HEK293 (cell line): ENCODE measurements around the gene CPEB2.

ENCODE experiments used
- GFI1B ChIP-seq: fragments of 450-650 bp; formaldehyde crosslinking; IDR thresholded peaks from 2 replicates; pipeline ENCODE4 v1.5.1; 2016; ENCODE audit warnings: missing biosample characterization, missing genetic modification characterization
- GLI2 ChIP-seq: fragments of 450-650 bp; formaldehyde crosslinking; IDR thresholded peaks from 2 replicates; pipeline ENCODE4; 2017; ENCODE audit warnings: missing biosample characterization, missing genetic modification characterization, low read depth, borderline replicate concordance
- HOXA7 ChIP-seq: sonication (generic); formaldehyde crosslinking; IDR thresholded peaks from 2 replicates; pipeline ENCODE4 v1.8.1; 2022; ENCODE audit warnings: missing genetic modification reagents, borderline replicate concordance
- IKZF3 ChIP-seq: fragments of 450-650 bp; IDR thresholded peaks from 2 replicates; pipeline ENCODE4 v1.5.0; 2018; ENCODE audit warnings: missing biosample characterization, mild to moderate bottlenecking, missing genetic modification characterization, moderate library complexity
- KLF8 ChIP-seq: fragments of 450-650 bp; formaldehyde crosslinking; IDR thresholded peaks from 2 replicates; pipeline ENCODE4 v1.5.1; 2016; ENCODE audit warnings: missing biosample characterization, missing genetic modification characterization
- MZF1 ChIP-seq: fragments of 450-650 bp; formaldehyde crosslinking; IDR thresholded peaks from 2 replicates; pipeline ENCODE4 v1.5.1; 2017; ENCODE audit warnings: missing biosample characterization, missing genetic modification characterization, borderline replicate concordance
- SALL2 ChIP-seq: fragments of 450-650 bp; formaldehyde crosslinking; IDR thresholded peaks from 2 replicates; pipeline ENCODE4 v1.5.0; 2017; ENCODE audit warnings: missing biosample characterization, mild to moderate bottlenecking, missing genetic modification characterization, borderline replicate concordance
- SCRT1 ChIP-seq: fragments of 450-650 bp; formaldehyde crosslinking; IDR thresholded peaks from 2 replicates; pipeline ENCODE4 v1.5.1; 2016; ENCODE audit warnings: missing biosample characterization, missing genetic modification characterization, borderline replicate concordance
- SP7 ChIP-seq: fragments of 450-650 bp; formaldehyde crosslinking; IDR thresholded peaks from 2 replicates; pipeline ENCODE4 v1.5.1; 2016; ENCODE audit warnings: missing biosample characterization, missing genetic modification characterization
- YY2 ChIP-seq: fragments of 450-650 bp; formaldehyde crosslinking; IDR thresholded peaks from 2 replicates; pipeline ENCODE4 v1.5.1; 2016; ENCODE audit warnings: missing biosample characterization, missing genetic modification characterization
- ZBTB7A ChIP-seq: fragments of 450-650 bp; formaldehyde crosslinking; IDR thresholded peaks from 2 replicates; pipeline ENCODE4 v1.5.1; 2016; ENCODE audit warnings: low read depth, missing biosample characterization, missing genetic modification characterization
- ZEB2 ChIP-seq: fragments of 450-650 bp; formaldehyde crosslinking; IDR thresholded peaks from 2 replicates; pipeline ENCODE4 v1.5.1; 2016; ENCODE audit warnings: missing biosample characterization, missing genetic modification characterization
- ZIC2 ChIP-seq: fragments of 450-650 bp; formaldehyde crosslinking; IDR thresholded peaks from 2 replicates; pipeline ENCODE4 v1.5.1; 2016; ENCODE audit warnings: missing biosample characterization, missing genetic modification characterization
- ZNF138 ChIP-seq: fragments of 450-650 bp; formaldehyde crosslinking; IDR thresholded peaks from 2 replicates; pipeline ENCODE4 v1.5.1; 2016; ENCODE audit warnings: missing biosample characterization, missing genetic modification characterization, borderline replicate concordance
- ZNF202 ChIP-seq: fragments of 450-650 bp; formaldehyde crosslinking; IDR thresholded peaks from 2 replicates; pipeline ENCODE4 v1.5.1; 2016; ENCODE audit warnings: missing biosample characterization, missing genetic modification characterization, borderline replicate concordance
- ZNF223 ChIP-seq: fragments of 450-650 bp; formaldehyde crosslinking; IDR thresholded peaks from 2 replicates; pipeline ENCODE4 v1.5.1; 2016; ENCODE audit warnings: missing biosample characterization, missing genetic modification characterization
- ZNF239 ChIP-seq: fragments of 450-650 bp; formaldehyde crosslinking; IDR thresholded peaks from 2 replicates; pipeline ENCODE4 v1.5.1; 2016; ENCODE audit warnings: missing biosample characterization, missing genetic modification characterization
- ZNF266 ChIP-seq: fragments of 450-650 bp; formaldehyde crosslinking; IDR thresholded peaks from 2 replicates; pipeline ENCODE4 v1.5.1; 2016; ENCODE audit warnings: missing biosample characterization, missing genetic modification characterization, low read depth
- ZNF473 ChIP-seq: fragments of 450-650 bp; formaldehyde crosslinking; IDR thresholded peaks from 2 replicates; pipeline ENCODE4 v1.5.1; 2017; ENCODE audit warnings: missing biosample characterization, missing genetic modification characterization
- ZNF530 ChIP-seq: fragments of 450-650 bp; formaldehyde crosslinking; IDR thresholded peaks from 2 replicates; pipeline ENCODE4 v1.5.1; 2016; ENCODE audit warnings: low read depth, missing biosample characterization, missing genetic modification characterization
- ZNF600 ChIP-seq: fragments of 450-650 bp; formaldehyde crosslinking; IDR thresholded peaks from 2 replicates; pipeline ENCODE4 v1.5.1; 2016; ENCODE audit warnings: missing biosample characterization, missing genetic modification characterization
- ZNF610 ChIP-seq: fragments of 450-650 bp; formaldehyde crosslinking; IDR thresholded peaks from 2 replicates; pipeline ENCODE4 v1.5.1; 2016; ENCODE audit warnings: missing biosample characterization, missing genetic modification characterization, borderline replicate concordance
- ZNF777 ChIP-seq: fragments of 450-650 bp; formaldehyde crosslinking; IDR thresholded peaks from 2 replicates; pipeline ENCODE4 v1.5.1; 2017; ENCODE audit warnings: missing biosample characterization, missing genetic modification characterization, borderline replicate concordance
- ZSCAN16 ChIP-seq: fragments of 450-650 bp; formaldehyde crosslinking; IDR thresholded peaks from 2 replicates; pipeline ENCODE4 v1.5.1; 2016; ENCODE audit warnings: missing biosample characterization, missing genetic modification characterization
- TF ChIP-seq, protein P1 (sequence below): fragments of 450-650 bp; formaldehyde crosslinking; IDR thresholded peaks from 2 replicates; pipeline ENCODE4 v1.5.1; 2016; ENCODE audit warnings: missing biosample characterization, missing genetic modification characterization
- TF ChIP-seq, protein P2 (sequence below): fragments of 450-650 bp; formaldehyde crosslinking; IDR thresholded peaks from 2 replicates; pipeline ENCODE4 v1.5.1; 2017; ENCODE audit warnings: missing biosample characterization, missing genetic modification characterization
- TF ChIP-seq, protein P3 (sequence below): fragments of 450-650 bp; formaldehyde crosslinking; conservative IDR thresholded peaks from 2 replicates; pipeline ENCODE4 v1.5.1; 2016; ENCODE audit warnings: low read depth, missing biosample characterization, missing genetic modification characterization
- TF ChIP-seq, protein P4 (sequence below): fragments of 450-650 bp; formaldehyde crosslinking; IDR thresholded peaks from 2 replicates; pipeline ENCODE4 v1.5.1; 2016; ENCODE audit warnings: missing biosample characterization, missing genetic modification characterization
- TF ChIP-seq, protein P5 (sequence below): fragments of 450-650 bp; formaldehyde crosslinking; IDR thresholded peaks from 2 replicates; pipeline ENCODE4; 2016; ENCODE audit warnings: missing biosample characterization, missing genetic modification characterization

Gene CPEB2

DNA sequence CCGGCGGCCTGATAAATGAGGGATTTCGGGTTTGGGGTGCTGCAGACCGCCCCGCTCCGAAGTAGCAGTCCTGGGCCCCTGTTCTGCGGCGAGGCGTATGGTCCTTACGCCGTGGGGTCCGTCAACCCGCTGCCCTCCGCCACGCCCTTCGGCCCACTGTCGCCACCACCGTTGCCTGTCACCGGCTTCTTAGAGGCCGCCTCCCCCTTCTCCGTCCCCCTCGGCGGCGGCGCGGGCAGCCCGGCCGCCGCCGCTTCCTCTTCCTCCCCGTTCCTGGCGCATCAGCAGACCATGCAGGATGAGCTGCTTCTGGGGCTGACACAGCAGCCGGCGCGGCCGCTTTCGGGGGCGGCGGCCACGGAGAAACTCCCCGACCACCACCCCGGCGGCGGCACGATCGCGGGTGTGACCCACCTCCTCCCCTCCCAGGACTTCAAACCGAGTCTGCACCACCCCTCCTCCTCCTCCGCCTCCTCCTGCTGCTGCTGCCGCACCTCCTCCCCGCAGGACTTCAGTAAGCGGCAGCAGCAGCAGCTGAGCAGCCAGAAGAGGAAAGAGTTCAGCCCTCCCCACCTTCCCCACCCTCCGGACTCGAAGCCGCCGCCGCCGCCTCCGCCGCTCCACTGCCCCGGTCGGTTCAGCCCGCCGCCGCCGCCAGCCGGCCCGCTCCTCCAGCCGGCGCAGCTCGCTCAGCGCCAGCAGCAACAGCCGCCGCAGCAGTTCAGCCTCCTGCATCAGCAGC is 549 bp downstream of the CPEB2 start (continued):
- TF ChIP-seq ZEB2 (tag by site-specific recombination) (peak; percentile 59), ZNF138 (tag by site-specific recombination) (no peak), ZNF266 (tag by site-specific recombination) (no peak), KLF8 (peak; percentile 92), YY2 (no peak), ZIC2 (tag by site-specific recombination) (no peak), ZNF530 (no peak), SP7 (tag by site-specific recombination) (no peak; the same call in 1 of the 2 replicates), ZBTB7A (peak; percentile 14; the same call in 1 of the 2 replicates), MZF1 (tag by site-specific recombination) (no peak), ZNF777 (tag by site-specific recombination) (no peak), IKZF3 (tag by site-specific recombination) (no peak), GLI2 (tag by site-specific recombination) (no peak), ZSCAN16 (tag by site-specific recombination) (no peak), ZNF239 (tag by site-specific recombination) (no peak), HOXA7 (CRISPR knock-in tag) (no peak), ZNF600 (no peak), ZNF473 (no peak), SALL2 (tag by site-specific recombination) (no peak), GFI1B (tag by site-specific recombination) (no peak), ZNF202 (tag by site-specific recombination) (no peak), ZNF223 (tag by site-specific recombination) (no peak), ZNF610 (no peak), SCRT1 (tag by site-specific recombination) (no peak)
- TF ChIP-seq, protein P1, sequence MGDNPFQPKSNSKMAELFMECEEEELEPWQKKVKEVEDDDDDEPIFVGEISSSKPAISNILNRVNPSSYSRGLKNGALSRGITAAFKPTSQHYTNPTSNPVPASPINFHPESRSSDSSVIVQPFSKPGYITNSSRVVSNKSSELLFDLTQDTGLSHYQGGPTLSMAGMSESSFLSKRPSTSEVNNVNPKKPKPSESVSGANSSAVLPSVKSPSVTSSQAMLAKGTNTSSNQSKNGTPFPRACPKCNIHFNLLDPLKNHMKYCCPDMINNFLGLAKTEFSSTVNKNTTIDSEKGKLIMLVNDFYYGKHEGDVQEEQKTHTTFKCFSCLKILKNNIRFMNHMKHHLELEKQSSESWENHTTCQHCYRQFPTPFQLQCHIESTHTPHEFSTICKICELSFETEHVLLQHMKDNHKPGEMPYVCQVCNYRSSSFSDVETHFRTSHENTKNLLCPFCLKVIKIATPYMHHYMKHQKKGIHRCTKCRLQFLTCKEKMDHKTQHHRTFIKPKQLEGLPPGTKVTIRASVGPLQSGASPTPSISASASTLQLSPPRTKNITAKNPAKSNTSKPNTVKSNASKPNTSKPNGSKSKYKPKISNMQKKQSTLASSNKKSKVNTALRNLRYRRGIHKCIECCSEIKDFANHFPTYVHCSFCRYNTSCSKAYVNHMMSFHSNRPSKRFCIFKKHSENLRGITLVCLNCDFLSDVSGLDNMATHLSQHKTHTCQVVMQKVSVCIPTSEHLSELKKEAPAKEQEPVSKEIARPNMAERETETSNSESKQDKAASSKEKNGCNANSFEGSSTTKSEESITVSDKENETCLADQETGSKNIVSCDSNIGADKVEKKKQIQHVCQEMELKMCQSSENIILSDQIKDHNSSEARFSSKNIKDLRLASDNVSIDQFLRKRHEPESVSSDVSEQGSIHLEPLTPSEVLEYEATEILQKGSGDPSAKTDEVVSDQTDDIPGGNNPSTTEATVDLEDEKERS, result no peak
- TF ChIP-seq, protein P2, sequence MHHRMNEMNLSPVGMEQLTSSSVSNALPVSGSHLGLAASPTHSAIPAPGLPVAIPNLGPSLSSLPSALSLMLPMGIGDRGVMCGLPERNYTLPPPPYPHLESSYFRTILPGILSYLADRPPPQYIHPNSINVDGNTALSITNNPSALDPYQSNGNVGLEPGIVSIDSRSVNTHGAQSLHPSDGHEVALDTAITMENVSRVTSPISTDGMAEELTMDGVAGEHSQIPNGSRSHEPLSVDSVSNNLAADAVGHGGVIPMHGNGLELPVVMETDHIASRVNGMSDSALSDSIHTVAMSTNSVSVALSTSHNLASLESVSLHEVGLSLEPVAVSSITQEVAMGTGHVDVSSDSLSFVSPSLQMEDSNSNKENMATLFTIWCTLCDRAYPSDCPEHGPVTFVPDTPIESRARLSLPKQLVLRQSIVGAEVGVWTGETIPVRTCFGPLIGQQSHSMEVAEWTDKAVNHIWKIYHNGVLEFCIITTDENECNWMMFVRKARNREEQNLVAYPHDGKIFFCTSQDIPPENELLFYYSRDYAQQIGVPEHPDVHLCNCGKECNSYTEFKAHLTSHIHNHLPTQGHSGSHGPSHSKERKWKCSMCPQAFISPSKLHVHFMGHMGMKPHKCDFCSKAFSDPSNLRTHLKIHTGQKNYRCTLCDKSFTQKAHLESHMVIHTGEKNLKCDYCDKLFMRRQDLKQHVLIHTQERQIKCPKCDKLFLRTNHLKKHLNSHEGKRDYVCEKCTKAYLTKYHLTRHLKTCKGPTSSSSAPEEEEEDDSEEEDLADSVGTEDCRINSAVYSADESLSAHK (tag by site-specific recombination), result no peak
- TF ChIP-seq, protein P3, sequence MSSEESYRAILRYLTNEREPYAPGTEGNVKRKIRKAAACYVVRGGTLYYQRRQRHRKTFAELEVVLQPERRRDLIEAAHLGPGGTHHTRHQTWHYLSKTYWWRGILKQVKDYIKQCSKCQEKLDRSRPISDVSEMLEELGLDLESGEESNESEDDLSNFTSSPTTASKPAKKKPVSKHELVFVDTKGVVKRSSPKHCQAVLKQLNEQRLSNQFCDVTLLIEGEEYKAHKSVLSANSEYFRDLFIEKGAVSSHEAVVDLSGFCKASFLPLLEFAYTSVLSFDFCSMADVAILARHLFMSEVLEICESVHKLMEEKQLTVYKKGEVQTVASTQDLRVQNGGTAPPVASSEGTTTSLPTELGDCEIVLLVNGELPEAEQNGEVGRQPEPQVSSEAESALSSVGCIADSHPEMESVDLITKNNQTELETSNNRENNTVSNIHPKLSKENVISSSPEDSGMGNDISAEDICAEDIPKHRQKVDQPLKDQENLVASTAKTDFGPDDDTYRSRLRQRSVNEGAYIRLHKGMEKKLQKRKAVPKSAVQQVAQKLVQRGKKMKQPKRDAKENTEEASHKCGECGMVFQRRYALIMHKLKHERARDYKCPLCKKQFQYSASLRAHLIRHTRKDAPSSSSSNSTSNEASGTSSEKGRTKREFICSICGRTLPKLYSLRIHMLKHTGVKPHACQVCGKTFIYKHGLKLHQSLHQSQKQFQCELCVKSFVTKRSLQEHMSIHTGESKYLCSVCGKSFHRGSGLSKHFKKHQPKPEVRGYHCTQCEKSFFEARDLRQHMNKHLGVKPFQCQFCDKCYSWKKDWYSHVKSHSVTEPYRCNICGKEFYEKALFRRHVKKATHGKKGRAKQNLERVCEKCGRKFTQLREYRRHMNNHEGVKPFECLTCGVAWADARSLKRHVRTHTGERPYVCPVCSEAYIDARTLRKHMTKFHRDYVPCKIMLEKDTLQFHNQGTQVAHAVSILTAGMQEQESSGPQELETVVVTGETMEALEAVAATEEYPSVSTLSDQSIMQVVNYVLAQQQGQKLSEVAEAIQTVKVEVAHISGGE (tag by site-specific recombination), result 0 out of 2 replicates have a peak, but pooled peaks have one; percentile 26
- TF ChIP-seq, protein P4, sequence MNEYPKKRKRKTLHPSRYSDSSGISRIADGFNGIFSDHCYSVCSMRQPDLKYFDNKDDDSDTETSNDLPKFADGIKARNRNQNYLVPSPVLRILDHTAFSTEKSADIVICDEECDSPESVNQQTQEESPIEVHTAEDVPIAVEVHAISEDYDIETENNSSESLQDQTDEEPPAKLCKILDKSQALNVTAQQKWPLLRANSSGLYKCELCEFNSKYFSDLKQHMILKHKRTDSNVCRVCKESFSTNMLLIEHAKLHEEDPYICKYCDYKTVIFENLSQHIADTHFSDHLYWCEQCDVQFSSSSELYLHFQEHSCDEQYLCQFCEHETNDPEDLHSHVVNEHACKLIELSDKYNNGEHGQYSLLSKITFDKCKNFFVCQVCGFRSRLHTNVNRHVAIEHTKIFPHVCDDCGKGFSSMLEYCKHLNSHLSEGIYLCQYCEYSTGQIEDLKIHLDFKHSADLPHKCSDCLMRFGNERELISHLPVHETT (tag by site-specific recombination), result no peak
- TF ChIP-seq, protein P5, sequence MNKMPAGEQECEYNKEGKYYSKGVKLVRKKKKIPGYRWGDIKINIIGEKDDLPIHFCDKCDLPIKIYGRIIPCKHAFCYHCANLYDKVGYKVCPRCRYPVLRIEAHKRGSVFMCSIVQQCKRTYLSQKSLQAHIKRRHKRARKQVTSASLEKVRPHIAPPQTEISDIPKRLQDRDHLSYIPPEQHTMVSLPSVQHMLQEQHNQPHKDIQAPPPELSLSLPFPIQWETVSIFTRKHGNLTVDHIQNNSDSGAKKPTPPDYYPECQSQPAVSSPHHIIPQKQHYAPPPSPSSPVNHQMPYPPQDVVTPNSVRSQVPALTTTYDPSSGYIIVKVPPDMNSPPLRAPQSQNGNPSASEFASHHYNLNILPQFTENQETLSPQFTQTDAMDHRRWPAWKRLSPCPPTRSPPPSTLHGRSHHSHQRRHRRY (tag by site-specific recombination), result no peak
